ENCODE measurements around the gene RHEBL1.
A peak's percentile ranks its signal among the peaks of the same experiment; 100 is the strongest.

RHEBL1 gene

GRCh38 chr12:49109641-49110463 lies 40.1 kb upstream of the RHEBL1 start:
- TF ChIP-seq REST (IDR thresholded peaks at IDR 0.05; ENCODE audit: low read depth) (no peak), EGR1 (IDR thresholded peaks at IDR 0.05) (no peak), ZBTB7A (IDR thresholded peaks at IDR 0.05; ENCODE audit: low read depth) (0 out of 2 replicates have a peak, but pooled peaks have one; percentile 90), MAX (IDR thresholded peaks at IDR 0.05) (no peak), FOXM1 (IDR thresholded peaks at IDR 0.05; ENCODE audit: borderline replicate concordance, low read depth) (no peak)

- TF ChIP-seq CEBPB (IDR thresholded peaks at IDR 0.05) = peak; percentile 94
- TF ChIP-seq EP300 (IDR thresholded peaks at IDR 0.05; ENCODE audit: borderline replicate concordance) = no peak
These were observed 39.2 kb upstream of the RHEBL1 start for GRCh38 chr12:49108958-49109404.

- TF ChIP-seq CEBPB (IDR thresholded peaks at IDR 0.05) (peak; percentile 51), EGR1 (IDR thresholded peaks at IDR 0.05) (no peak)
These were observed 35.8 kb upstream of the RHEBL1 start for GRCh38 chr12:49105504-49106084.

- TF ChIP-seq TAF1 (IDR thresholded peaks at IDR 0.05; ENCODE audit: low read depth) = no peak
- no peak for TF ChIP-seq NFIC (IDR thresholded peaks at IDR 0.05)
- TF ChIP-seq REST (IDR thresholded peaks at IDR 0.05; ENCODE audit: low read depth) = peak; percentile 63; the same call in 1 of the 2 replicates
- no peak for TF ChIP-seq FOXM1 (IDR thresholded peaks at IDR 0.05; ENCODE audit: borderline replicate concordance, low read depth)
These were observed 35.0 kb upstream of the RHEBL1 start for GRCh38 chr12:49104822-49105221.

- no peak for TF ChIP-seq EGR1 (IDR thresholded peaks at IDR 0.05)
- TF ChIP-seq USF1 (IDR thresholded peaks at IDR 0.05) = no peak
- TF ChIP-seq REST (IDR thresholded peaks at IDR 0.05; ENCODE audit: low read depth) = no peak
These were observed 30.6 kb upstream of the RHEBL1 start for GRCh38 chr12:49100380-49100779.

GRCh38 chr12:49098703-49099102 lies 28.9 kb upstream of the RHEBL1 start:
- no peak for TF ChIP-seq TEAD4 (IDR thresholded peaks at IDR 0.05)

DNA sequence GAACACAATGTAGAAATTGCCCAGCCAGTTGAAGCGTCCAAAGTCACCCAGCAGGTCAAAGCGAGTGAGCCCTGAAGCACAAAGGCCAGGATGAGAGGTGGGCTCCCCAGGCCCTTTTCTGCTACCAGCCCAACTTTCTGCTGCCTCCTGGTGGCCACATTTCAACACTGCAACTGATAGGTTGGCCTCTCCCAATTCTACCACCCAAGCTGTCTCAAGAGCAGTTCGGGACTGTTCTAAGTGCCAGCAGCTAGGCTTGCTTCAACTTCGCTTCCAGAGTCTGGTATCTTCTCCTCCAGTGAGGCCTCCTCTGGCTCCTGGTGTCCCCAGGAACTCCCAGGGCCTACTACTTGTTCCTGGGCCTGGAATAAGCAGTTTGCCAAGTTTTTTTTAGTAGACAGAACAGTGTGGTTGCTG lies 28.3 kb upstream of the RHEBL1 start:
- no peak for TF ChIP-seq ZBTB7A (IDR thresholded peaks at IDR 0.05; ENCODE audit: low read depth)
- no peak for TF ChIP-seq CEBPB (IDR thresholded peaks at IDR 0.05)
- no peak for TF ChIP-seq TCF12 (IDR thresholded peaks at IDR 0.05; ENCODE audit: low read depth)
- no peak for TF ChIP-seq USF1 (IDR thresholded peaks at IDR 0.05)
- TF ChIP-seq RAD21 (IDR thresholded peaks at IDR 0.05; ENCODE audit: low read depth) = peak; percentile 71

All from Ishikawa (cell line).